ENCODE results near the gene BHLHA15. TPM values are rescaled to one million over a fixed set of nuclear protein-coding genes. Genes with fewer than 3 reads are reported as not detected.

Gene BHLHA15
- total RNA-seq, 1 donor from 2014 or later: 0.57 TPM

GRCh38 chr7:98230746-98231471 is 19.7 kb downstream of the BHLHA15 start:
- TF ChIP-seq, protein P1, sequence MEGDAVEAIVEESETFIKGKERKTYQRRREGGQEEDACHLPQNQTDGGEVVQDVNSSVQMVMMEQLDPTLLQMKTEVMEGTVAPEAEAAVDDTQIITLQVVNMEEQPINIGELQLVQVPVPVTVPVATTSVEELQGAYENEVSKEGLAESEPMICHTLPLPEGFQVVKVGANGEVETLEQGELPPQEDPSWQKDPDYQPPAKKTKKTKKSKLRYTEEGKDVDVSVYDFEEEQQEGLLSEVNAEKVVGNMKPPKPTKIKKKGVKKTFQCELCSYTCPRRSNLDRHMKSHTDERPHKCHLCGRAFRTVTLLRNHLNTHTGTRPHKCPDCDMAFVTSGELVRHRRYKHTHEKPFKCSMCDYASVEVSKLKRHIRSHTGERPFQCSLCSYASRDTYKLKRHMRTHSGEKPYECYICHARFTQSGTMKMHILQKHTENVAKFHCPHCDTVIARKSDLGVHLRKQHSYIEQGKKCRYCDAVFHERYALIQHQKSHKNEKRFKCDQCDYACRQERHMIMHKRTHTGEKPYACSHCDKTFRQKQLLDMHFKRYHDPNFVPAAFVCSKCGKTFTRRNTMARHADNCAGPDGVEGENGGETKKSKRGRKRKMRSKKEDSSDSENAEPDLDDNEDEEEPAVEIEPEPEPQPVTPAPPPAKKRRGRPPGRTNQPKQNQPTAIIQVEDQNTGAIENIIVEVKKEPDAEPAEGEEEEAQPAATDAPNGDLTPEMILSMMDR (IDR thresholded peaks at IDR 0.05; ENCODE audit: unreplicated experiment): no peak
- Mint-ChIP-seq H3K36me3 (ENCODE audit: insufficient read depth) (peaks cover 7% of the 10 kb centered on the region), H3K4me3 (ENCODE audit: low read depth) (no peak overlapping the region), H3K4me1 (ENCODE audit: low read depth) (no peaks in the 10 kb centered on the region), H3K27me3 (no peaks in the 10 kb centered on the region), H3K27ac (no peak overlapping the region), H3K9me3 (ENCODE audit: low read depth) (no peaks in the 10 kb centered on the region)
- no peak for DNase-seq (ENCODE audit: low spot score, unreplicated experiment)

GRCh38 chr7:98231493-98232262 is 20.4 kb downstream of the BHLHA15 start:
- DNase-seq (ENCODE audit: low spot score, unreplicated experiment): no peak
- Mint-ChIP-seq H3K36me3 (ENCODE audit: insufficient read depth) (peaks cover 3% of the 10 kb centered on the region), H3K27ac (no peak overlapping the region), H3K9me3 (ENCODE audit: low read depth) (no peaks in the 10 kb centered on the region), H3K4me3 (ENCODE audit: low read depth) (no peak overlapping the region), H3K4me1 (ENCODE audit: low read depth) (no peaks in the 10 kb centered on the region), H3K27me3 (no peaks in the 10 kb centered on the region)
- TF ChIP-seq, protein P1 (IDR thresholded peaks at IDR 0.05; ENCODE audit: unreplicated experiment): no peak

DNA sequence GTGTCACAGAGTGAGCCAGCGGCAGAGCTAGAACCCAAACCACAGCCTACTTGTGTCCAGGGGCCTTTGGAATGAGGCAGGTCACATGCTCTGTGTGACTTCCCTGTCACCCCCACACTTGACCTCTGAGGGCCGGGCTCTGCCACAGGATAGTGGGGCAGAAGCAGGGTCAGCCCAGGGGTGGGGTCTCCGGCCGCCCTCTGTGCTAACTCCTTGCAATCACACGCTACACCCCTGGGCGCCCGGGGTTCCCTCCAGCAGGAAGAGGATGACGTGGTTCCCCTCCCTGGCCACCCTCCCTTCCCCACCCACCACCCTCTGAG is 21.0 kb downstream of the BHLHA15 start:
- H3K27me3 Mint-ChIP-seq: no peaks in the 10 kb centered on the region
- no peak overlapping the region for H3K27ac Mint-ChIP-seq
- H3K4me1 Mint-ChIP-seq (ENCODE audit: low read depth): no peaks in the 10 kb centered on the region
- TF ChIP-seq, protein P1 (IDR thresholded peaks at IDR 0.05; ENCODE audit: unreplicated experiment): no peak
- H3K9me3 Mint-ChIP-seq (ENCODE audit: low read depth): no peaks in the 10 kb centered on the region
- H3K4me3 Mint-ChIP-seq (ENCODE audit: low read depth): no peak overlapping the region
- DNase-seq (ENCODE audit: low spot score, unreplicated experiment): no peak
- peaks cover 3% of the 10 kb centered on the region for H3K36me3 Mint-ChIP-seq (ENCODE audit: insufficient read depth)

- TF ChIP-seq, protein P1 (IDR thresholded peaks at IDR 0.05; ENCODE audit: unreplicated experiment): no peak
- Mint-ChIP-seq H3K4me3 (ENCODE audit: low read depth) (no peak overlapping the region), H3K9me3 (ENCODE audit: low read depth) (no peaks in the 10 kb centered on the region), H3K4me1 (ENCODE audit: low read depth) (no peaks in the 10 kb centered on the region), H3K27ac (no peak overlapping the region), H3K36me3 (ENCODE audit: insufficient read depth) (peaks cover 3% of the 10 kb centered on the region), H3K27me3 (no peaks in the 10 kb centered on the region)
- no peak for DNase-seq (ENCODE audit: low spot score, unreplicated experiment)
Observed at GRCh38 chr7:98232799-98233198, 21.6 kb downstream of the BHLHA15 start.

GRCh38 chr7:98233219-98234070 is 22.2 kb downstream of the BHLHA15 start:
- Mint-ChIP-seq H3K36me3 (ENCODE audit: insufficient read depth) (peaks cover 3% of the 10 kb centered on the region), H3K27me3 (no peaks in the 10 kb centered on the region), H3K27ac (no peak overlapping the region), H3K9me3 (ENCODE audit: low read depth) (no peaks in the 10 kb centered on the region), H3K4me1 (ENCODE audit: low read depth) (no peaks in the 10 kb centered on the region), H3K4me3 (ENCODE audit: low read depth) (no peak overlapping the region)
- TF ChIP-seq, protein P1 (IDR thresholded peaks at IDR 0.05; ENCODE audit: unreplicated experiment): no peak
- DNase-seq (ENCODE audit: low spot score, unreplicated experiment): no peak
